Measurements from ENCODE around the gene ACBD4.

The ACBD4 gene

GRCh38 chr17:45143094-45143670 is 7.7 kb downstream of the ACBD4 start:
- Histone ChIP-seq H3K9me3 (replicated peaks; ENCODE audit: low read length) (no peaks in the 10 kb centered on the region), H3K27me3 (ENCODE audit: control insufficient read depth, insufficient read depth, low read length) (no peaks in the 10 kb centered on the region), H3K36me3 (ENCODE audit: insufficient read depth, low read length) (no peaks in the 10 kb centered on the region), H3K4me2 (ENCODE audit: low read length) (peak overlapping the region; percentile 83), H3K4me1 (ENCODE audit: control insufficient read depth, insufficient read depth, low read length) (peaks cover 30% of the 10 kb centered on the region), H3K9ac (ENCODE audit: low read depth, low read length) (peak overlapping the region; percentile 88), H3K4me3 (ENCODE audit: low read length) (no peak overlapping the region)

- H3K4me3 ChIP-seq (ENCODE audit: low read length), result peak overlapping the region; percentile 58
- H3K9me3 ChIP-seq (replicated peaks; ENCODE audit: low read length), result no peaks in the 10 kb centered on the region
- no peaks in the 10 kb centered on the region for H3K27me3 ChIP-seq (ENCODE audit: control insufficient read depth, insufficient read depth, low read length)
- peak overlapping the region; percentile 83 for H3K4me2 ChIP-seq (ENCODE audit: low read length)
- peak overlapping the region; percentile 88 for H3K9ac ChIP-seq (ENCODE audit: low read depth, low read length)
- H3K4me1 ChIP-seq (ENCODE audit: control insufficient read depth, insufficient read depth, low read length), result peaks cover 30% of the 10 kb centered on the region
- H3K36me3 ChIP-seq (ENCODE audit: insufficient read depth, low read length), result no peaks in the 10 kb centered on the region
These were observed 8.3 kb downstream of the ACBD4 start for GRCh38 chr17:45143767-45144198.

GRCh38 chr17:45144199-45145034 is 8.9 kb downstream of the ACBD4 start:
- peaks cover 30% of the 10 kb centered on the region for H3K4me1 ChIP-seq (ENCODE audit: control insufficient read depth, insufficient read depth, low read length)
- no peaks in the 10 kb centered on the region for H3K9me3 ChIP-seq (replicated peaks; ENCODE audit: low read length)
- H3K9ac ChIP-seq (ENCODE audit: low read depth, low read length), result peak overlapping the region; percentile 88
- no peaks in the 10 kb centered on the region for H3K27me3 ChIP-seq (ENCODE audit: control insufficient read depth, insufficient read depth, low read length)
- peak overlapping the region; percentile 58 for H3K4me3 ChIP-seq (ENCODE audit: low read length)
- H3K4me2 ChIP-seq (ENCODE audit: low read length), result peak overlapping the region; percentile 83
- no peaks in the 10 kb centered on the region for H3K36me3 ChIP-seq (ENCODE audit: insufficient read depth, low read length)

- Histone ChIP-seq H3K4me1 (ENCODE audit: control insufficient read depth, insufficient read depth, low read length) (peaks cover 30% of the 10 kb centered on the region), H3K4me2 (ENCODE audit: low read length) (peak overlapping the region; percentile 83), H3K36me3 (ENCODE audit: insufficient read depth, low read length) (peaks cover 5% of the 10 kb centered on the region), H3K27me3 (ENCODE audit: control insufficient read depth, insufficient read depth, low read length) (no peaks in the 10 kb centered on the region), H3K4me3 (ENCODE audit: low read length) (no peak overlapping the region), H3K9me3 (replicated peaks; ENCODE audit: low read length) (no peaks in the 10 kb centered on the region), H3K9ac (ENCODE audit: low read depth, low read length) (peak overlapping the region; percentile 88)
These were observed 9.5 kb downstream of the ACBD4 start for GRCh38 chr17:45145035-45145389.

DNA sequence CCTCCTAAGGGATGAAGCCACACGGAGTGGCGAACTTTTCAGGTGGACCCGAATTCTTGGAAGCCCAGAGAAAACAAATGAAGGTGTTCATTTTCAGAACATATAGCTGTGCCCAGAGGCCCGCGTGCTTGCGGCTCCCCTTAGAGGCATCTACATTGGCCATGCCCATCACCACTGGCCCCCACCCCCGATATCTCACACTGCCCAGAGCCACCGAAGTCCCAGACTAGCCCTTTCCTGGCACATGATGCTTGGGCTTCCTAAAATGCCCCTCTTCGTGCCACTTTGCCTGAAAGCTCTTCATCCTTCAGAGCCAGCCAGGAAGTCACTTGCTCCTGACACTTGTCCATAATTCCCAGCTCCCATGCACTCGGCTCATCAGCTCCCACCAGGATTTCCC is 10.7 kb downstream of the ACBD4 start:
- no peak overlapping the region for H3K4me3 ChIP-seq (ENCODE audit: low read length)
- H3K9ac ChIP-seq (ENCODE audit: low read depth, low read length), result no peak overlapping the region
- peaks cover 5% of the 10 kb centered on the region for H3K36me3 ChIP-seq (ENCODE audit: insufficient read depth, low read length)
- H3K4me1 ChIP-seq (ENCODE audit: control insufficient read depth, insufficient read depth, low read length), result peaks cover 30% of the 10 kb centered on the region
- no peaks in the 10 kb centered on the region for H3K27me3 ChIP-seq (ENCODE audit: control insufficient read depth, insufficient read depth, low read length)
- no peaks in the 10 kb centered on the region for H3K9me3 ChIP-seq (replicated peaks; ENCODE audit: low read length)
- no peak overlapping the region for H3K4me2 ChIP-seq (ENCODE audit: low read length)

DNA sequence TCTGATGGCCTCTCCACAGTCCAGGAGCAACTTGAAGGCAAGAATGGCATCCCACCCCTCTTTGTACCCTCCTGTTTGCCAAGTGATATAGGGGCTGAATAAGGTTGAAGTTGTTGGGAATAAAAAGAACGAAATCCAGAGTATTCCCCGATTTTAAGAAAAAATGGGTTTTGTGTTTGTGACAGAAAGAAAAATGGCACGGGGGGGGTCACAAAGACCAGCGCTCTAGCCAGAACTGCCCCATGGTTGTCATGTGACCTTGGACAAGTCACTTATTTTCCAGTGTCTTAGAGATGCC is 11.1 kb downstream of the ACBD4 start:
- H3K9me3 ChIP-seq (replicated peaks; ENCODE audit: low read length), result no peaks in the 10 kb centered on the region
- H3K9ac ChIP-seq (ENCODE audit: low read depth, low read length), result peak overlapping the region; percentile 98
- H3K4me2 ChIP-seq (ENCODE audit: low read length), result peak overlapping the region; percentile 93
- peak overlapping the region; percentile 82 for H3K4me3 ChIP-seq (ENCODE audit: low read length)
- peaks cover 34% of the 10 kb centered on the region for H3K4me1 ChIP-seq (ENCODE audit: control insufficient read depth, insufficient read depth, low read length)
- peaks cover 5% of the 10 kb centered on the region for H3K36me3 ChIP-seq (ENCODE audit: insufficient read depth, low read length)
- H3K27me3 ChIP-seq (ENCODE audit: control insufficient read depth, insufficient read depth, low read length), result no peaks in the 10 kb centered on the region

DNA sequence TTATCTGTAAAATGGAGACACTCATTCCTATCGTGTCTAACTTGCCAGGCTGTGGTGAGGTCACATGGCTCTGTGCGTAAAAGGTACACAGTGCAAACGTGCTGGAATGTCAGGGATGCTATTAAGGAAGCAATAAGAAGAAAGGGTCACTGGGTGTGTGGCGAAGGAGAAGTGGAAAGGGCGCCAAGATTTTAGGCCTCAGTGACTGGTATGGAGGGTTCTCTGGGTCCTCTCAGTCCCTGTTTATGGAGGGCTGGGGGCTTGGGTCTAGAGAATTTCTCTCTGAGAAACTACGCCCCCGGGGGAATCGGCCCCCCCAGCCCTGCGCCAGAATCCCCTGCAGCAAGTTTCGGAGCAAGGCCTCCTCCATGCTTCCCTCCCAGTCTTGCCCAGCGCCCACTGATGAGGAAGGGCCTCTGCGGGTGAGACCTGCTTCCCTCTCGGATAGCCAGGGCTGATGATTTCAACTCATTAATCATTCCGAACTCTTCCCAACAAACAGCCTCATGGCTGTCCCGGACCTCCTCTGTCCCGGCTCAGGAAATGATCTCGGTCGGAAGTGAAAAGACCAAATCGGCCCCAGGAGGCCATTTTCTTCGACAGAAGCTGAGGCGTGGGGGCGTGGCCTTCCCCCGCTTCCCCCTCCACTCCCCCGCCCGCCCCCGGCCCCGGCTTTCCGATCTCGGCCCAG is 11.5 kb downstream of the ACBD4 start:
- Histone ChIP-seq H3K4me2 (ENCODE audit: low read length) (peak overlapping the region; percentile 93), H3K9ac (ENCODE audit: low read depth, low read length) (peak overlapping the region; percentile 98), H3K4me3 (ENCODE audit: low read length) (peak overlapping the region; percentile 82), H3K4me1 (ENCODE audit: control insufficient read depth, insufficient read depth, low read length) (peaks cover 37% of the 10 kb centered on the region), H3K27me3 (ENCODE audit: control insufficient read depth, insufficient read depth, low read length) (no peaks in the 10 kb centered on the region), H3K9me3 (replicated peaks; ENCODE audit: low read length) (no peaks in the 10 kb centered on the region), H3K36me3 (ENCODE audit: insufficient read depth, low read length) (peaks cover 5% of the 10 kb centered on the region)

DNA sequence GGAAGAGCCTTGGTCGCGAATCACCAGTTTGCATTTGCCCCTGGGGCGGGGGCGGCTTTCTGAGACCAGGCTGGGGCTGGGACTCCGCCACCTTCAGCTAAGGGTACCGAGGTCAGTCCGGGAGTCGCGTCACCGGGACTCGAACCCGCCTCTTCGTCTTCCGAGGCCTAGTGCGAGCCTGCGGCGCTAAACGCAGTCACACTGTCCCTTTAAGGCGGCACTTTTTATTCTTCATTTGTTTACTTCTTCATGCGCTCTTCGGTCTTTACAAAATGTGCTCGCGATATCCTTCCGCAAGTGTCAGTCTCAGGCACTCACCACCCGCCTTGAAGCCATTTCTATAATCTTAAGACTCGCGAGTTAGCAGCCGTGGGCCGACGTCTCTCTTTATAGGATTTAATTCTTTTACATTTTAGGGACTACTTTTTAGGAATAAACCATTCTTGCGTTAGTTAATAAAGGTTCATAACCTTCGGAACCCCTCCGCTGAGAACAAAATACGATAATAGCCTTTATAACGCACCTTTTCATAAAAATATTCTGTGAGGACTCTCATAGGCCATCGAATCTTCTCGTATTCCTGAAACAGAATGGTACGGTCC is 12.2 kb downstream of the ACBD4 start:
- Histone ChIP-seq H3K4me1 (ENCODE audit: control insufficient read depth, insufficient read depth, low read length) (peaks cover 37% of the 10 kb centered on the region), H3K4me3 (ENCODE audit: low read length) (peak overlapping the region; percentile 82), H3K36me3 (ENCODE audit: insufficient read depth, low read length) (peaks cover 5% of the 10 kb centered on the region), H3K9ac (ENCODE audit: low read depth, low read length) (peak overlapping the region; percentile 98), H3K27me3 (ENCODE audit: control insufficient read depth, insufficient read depth, low read length) (no peaks in the 10 kb centered on the region), H3K9me3 (replicated peaks; ENCODE audit: low read length) (no peaks in the 10 kb centered on the region), H3K4me2 (ENCODE audit: low read length) (peak overlapping the region; percentile 93)

DNA sequence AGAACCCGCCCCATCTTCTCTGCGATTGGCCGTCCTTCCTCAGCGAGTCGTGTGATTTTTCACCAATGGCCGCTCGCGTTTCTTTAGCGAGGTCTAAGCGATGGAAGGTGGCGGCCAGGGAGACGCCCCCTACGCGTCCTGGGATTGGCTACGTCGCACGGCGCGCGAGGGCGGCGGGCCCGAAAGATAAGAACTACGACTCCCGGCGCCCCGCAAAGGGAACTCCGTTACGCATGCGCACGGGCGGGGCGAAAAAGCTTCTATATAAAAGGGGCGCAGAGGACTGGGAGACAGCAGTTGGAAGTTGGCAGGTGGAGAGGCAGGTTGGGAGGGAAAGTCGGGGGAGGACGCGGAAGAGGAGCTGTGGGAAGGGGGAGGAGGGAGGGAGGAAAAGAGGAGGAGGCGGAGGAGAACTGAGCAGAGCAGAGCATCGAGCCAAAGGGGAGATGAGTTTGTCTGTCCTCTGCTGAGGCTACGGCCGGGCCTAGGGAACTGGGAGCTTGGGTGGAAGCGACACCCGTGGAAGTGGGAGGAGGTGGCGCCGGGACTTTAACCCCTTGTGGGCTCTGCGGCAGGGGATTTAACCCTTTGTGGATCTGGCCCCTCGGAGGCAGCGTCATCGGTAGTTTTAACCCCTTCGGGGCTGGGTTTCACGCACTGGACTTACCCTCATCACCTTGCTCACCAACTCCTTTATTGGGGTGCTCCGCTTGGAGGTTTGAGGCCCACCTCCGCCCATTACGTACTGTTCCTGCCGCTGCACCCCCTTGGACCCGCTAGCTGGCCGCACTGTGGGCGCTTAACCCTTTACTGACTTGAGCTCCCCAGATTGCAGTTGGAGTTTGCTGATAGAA is 12.9 kb downstream of the ACBD4 start, which contains the start of gene HEXIM1:
HEXIM1 (plus strand) TSS at position 293 of the 854 bp plus-strand sequence. CDS start 716 bp downstream, outside the sequence.
- Histone ChIP-seq H3K4me3 (ENCODE audit: low read length) (peak within 1 kb of the TSS; percentile 90), H3K4me1 (ENCODE audit: control insufficient read depth, insufficient read depth, low read length) (peaks cover 36% of the 10 kb centered on the region), H3K9ac (ENCODE audit: low read depth, low read length) (peak within 1 kb of the TSS; percentile 98), H3K27me3 (ENCODE audit: control insufficient read depth, insufficient read depth, low read length) (no peaks in the 10 kb centered on the region), H3K4me2 (ENCODE audit: low read length) (peak within 1 kb of the TSS; percentile 95), H3K9me3 (replicated peaks; ENCODE audit: low read length) (no peaks in the 10 kb centered on the region), H3K36me3 (ENCODE audit: insufficient read depth, low read length) (peaks cover 5% of the 10 kb centered on the region)

- Histone ChIP-seq H3K4me2 (ENCODE audit: low read length) (peak overlapping the region; percentile 95), H3K4me3 (ENCODE audit: low read length) (peak overlapping the region; percentile 90), H3K9me3 (replicated peaks; ENCODE audit: low read length) (no peaks in the 10 kb centered on the region), H3K27me3 (ENCODE audit: control insufficient read depth, insufficient read depth, low read length) (no peaks in the 10 kb centered on the region), H3K36me3 (ENCODE audit: insufficient read depth, low read length) (peaks cover 5% of the 10 kb centered on the region), H3K9ac (ENCODE audit: low read depth, low read length) (peak overlapping the region; percentile 94), H3K4me1 (ENCODE audit: control insufficient read depth, insufficient read depth, low read length) (peaks cover 29% of the 10 kb centered on the region)
These were observed 13.7 kb downstream of the ACBD4 start for GRCh38 chr17:45149037-45149668.

Measured in skeletal muscle satellite cell (primary cell).